DLD1 (cell line): ENCODE measurements around the gene TRERF1.
"Not testable (repeated sequence)": the region's sequence is repeated elsewhere in the genome, so short reads cannot be mapped to it uniquely, and the experiment has no call there.

Source experiments
- in situ Hi-C: cut with HindIII; loops from 2 replicates; pipeline ENCODE4 v1.10.0; 2017; ENCODE audit warnings: low sequenced_read_pairs

The TRERF1 gene

DNA sequence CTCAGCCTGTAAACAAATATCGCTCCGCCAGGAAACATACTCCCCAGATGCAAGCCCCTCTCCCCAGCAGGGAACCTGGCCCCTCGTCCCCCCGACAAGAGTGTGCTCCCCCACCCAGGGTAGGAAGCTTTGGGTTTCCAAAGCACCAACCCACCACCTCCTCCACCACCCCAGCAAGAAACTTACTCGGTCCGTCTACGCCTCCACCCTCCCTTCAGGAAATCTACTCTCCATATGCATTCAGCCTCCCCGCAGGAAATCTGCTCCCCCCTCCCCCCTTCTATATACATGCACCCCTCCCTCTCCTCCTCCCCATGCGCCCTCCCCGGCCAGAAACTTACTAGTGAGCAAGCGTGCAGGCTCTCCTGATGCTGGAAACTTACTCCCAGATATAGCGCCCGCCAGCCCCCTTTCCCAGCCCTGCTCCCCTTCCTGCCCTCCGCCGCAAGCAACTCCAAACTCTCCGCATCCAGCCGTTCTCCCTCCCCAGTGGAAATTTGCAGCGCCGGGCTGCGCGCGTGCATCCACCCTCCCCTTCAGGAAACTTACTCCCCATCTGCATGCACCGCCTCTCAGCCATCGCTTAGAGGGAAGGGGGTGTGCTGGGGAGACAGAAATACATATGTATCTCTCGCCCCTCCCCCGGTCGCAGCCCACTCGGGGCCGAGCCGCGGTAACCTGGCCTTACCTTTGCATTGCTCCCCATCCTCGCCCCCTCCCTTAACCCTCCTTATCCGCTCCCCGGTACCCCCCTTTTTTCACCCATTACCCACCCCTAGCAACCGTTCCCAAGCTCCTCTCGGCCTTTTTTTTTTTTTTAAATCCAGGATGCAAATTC lies at the start of gene TRERF1:
Gene TRERF1 (minus strand): TSS at position 594 of the 838 bp plus-strand sequence. CDS start 182,336 bp downstream, outside the sequence.
- in situ Hi-C loops, result no loop called here

- in situ Hi-C loops, result no loop called here
Measured at GRCh38 chr6:42498473-42499128, 46.9 kb upstream of the TRERF1 start.

GRCh38 chr6:42493914-42494539 lies 42.3 kb upstream of the TRERF1 start:
- in situ Hi-C loops, result loop anchor here (5.0 kb wide), 1 partner anchor 52 kb away; no protein-coding TSS in a partner anchor

DNA sequence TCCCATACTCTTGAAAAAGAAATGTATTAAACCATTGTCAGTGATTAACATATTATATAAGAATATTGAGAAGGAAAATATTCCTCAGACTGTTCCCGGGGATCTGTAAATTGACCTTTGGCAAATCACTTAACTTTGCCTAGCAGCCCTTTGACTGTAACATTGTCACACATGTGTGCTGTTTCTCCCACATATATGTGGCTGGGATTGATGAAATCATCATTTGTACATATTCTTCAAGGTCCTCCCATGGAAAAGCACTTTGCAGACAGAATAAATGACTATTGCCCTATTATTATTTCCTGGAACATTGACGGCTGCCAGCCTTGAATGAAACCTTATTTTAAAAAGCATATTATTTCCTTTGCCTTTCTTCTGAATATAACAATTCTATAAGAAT lies 36.4 kb upstream of the TRERF1 start:
- in situ Hi-C loops, result no loop called here

GRCh38 chr6:42484261-42484660 lies 32.5 kb upstream of the TRERF1 start:
- in situ Hi-C loops, result loop anchor here (5.0 kb wide), 1 partner anchor 102 kb away; no protein-coding TSS in a partner anchor

GRCh38 chr6:42482174-42482573 lies 30.4 kb upstream of the TRERF1 start:
- in situ Hi-C loops, result loop anchor here (5.0 kb wide), 1 partner anchor 100 kb away; no protein-coding TSS in a partner anchor

GRCh38 chr6:42471714-42472113 lies 20.0 kb upstream of the TRERF1 start:
- in situ Hi-C loops, result no loop called here

DNA sequence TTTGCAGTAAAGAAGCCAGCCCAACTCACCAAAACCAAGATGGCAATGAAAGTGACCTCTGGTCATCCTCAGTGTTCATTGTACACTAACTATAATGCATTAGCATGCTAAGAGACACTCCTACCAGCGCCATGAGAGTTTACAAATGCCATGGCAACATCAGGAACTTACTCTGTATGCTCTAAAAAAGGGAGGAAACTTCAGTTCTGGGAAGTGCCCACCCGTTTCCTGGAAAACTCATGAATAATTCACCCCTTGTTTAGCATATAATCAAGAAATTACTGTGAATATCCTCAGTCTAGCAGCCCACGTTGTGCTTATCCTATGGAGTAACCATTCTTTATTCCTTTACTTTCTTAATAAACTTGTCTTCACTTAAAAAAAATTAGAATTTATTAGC lies 19.4 kb upstream of the TRERF1 start:
- in situ Hi-C loops, result no loop called here

DNA sequence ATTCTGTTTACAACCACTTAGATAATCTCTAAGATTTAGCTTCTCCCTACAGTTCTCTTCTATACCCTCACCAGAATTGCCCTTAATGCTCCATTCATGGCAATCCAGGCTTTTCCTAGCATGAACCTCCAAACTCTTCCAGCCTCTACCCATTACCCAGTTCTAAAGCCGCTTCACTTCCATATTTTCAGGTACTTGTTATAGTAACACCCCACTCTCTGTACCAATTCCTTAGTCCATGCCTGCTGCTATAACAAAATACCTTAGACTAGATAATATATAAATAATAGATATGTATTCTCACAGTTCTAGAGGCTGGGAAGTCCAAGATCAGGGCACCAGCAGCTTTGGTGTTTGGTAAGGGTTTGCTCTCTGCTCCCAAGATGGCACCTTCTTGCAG lies 16.5 kb upstream of the TRERF1 start:
- in situ Hi-C loops, result no loop called here

GRCh38 chr6:42467651-42468050 lies 15.9 kb upstream of the TRERF1 start:
- in situ Hi-C loops, result no loop called here

GRCh38 chr6:42466470-42466869 lies 14.7 kb upstream of the TRERF1 start:
- in situ Hi-C loops, result not testable (repeated sequence)

GRCh38 chr6:42462474-42462972 lies 10.8 kb upstream of the TRERF1 start:
- in situ Hi-C loops, result no loop called here

DNA sequence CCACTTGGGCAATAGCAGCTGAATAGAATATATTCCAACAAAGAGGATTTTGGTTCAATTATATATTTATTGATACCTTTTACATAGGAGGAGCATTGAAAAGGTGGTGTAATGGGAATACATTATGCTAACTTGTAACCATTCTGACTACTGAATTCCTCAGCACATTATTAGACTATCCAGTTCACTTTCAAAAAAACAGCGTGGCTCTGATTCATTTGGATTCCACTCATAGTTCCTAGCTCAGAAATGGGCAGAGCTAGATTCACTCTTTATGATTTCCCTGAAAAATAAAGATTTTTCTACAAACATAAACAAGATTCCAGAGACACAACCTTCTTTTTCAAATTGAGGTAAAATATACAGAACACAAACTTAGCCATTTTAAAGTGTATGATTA lies 9.2 kb upstream of the TRERF1 start:
- in situ Hi-C loops, result no loop called here

DNA sequence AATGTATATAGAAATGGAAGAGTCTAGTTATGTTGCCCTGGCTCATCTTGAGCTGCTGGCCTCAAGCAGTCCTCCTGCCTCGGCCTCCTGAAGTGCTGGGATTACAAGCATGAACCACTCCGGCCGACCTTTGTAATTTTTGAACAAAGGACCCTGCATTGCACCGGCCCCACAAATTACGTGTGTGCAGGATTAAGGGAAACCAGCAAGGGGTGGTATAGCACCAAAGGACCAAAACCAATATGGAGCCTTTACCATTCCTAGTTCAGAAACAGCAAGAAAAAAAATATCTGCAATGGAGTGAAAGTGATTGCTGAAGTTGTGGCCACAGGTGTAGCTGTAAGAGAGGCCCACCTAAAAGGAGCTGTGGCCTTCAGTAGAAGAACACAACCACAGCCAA lies 8.2 kb upstream of the TRERF1 start:
- in situ Hi-C loops, result no loop called here

GRCh38 chr6:42454428-42454791 lies 2.7 kb upstream of the TRERF1 start:
- in situ Hi-C loops, result no loop called here

GRCh38 chr6:42453654-42454427 lies 2.1 kb upstream of the TRERF1 start:
- in situ Hi-C loops, result no loop called here

GRCh38 chr6:42453031-42453653 lies 1.4 kb upstream of the TRERF1 start:
- in situ Hi-C loops, result no loop called here

DNA sequence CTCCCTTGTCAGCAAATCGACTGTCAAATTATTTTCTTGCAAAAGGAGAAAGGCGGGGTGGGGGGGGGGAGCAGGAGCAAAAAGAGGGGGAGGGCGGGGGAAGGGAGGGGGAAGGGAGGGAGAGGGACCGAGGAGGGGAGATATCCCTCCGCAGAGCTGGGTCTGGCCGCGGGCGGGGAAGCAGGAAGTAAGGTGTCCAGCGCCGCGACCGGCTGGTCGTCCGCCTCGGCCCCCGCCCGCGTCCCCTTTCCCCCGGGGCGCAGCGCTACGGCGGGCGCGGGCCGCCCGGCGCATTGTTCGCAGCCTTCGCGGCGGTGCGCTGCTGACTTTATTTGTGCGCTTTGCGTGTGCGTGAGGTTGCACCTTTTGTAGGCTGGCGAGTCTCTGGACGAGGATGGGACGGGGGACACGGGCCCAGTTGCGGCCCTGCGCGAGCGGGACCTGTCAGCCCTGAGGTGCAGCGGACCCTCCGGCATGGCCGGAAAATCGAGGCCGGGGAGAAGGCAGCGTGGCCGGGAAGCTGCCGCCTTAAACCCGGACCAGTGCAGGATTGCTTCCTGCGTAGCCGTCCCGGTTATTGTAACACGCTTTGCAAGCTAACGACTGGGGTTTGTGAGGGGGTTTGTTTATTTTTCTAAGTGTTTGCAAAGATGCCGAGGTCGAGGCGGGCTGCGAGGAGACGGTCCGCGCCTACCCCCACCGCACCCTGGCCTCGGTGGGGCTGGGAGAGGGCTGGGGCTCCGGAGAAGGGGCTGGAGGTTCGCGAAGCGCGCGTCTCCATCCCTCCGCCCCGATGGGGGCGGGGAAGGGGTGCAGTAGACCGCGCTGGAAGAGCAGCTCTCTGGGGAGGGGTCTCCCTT lies 675 bp upstream of the TRERF1 start:
- in situ Hi-C loops, result no loop called here
